Panc1 (cell line): ENCODE results near the gene TGDS.
"Not testable (repeated sequence)": the region's sequence is repeated elsewhere in the genome, so short reads cannot be mapped to it uniquely, and the experiment has no call there.

Source experiments
- POLR2AphosphoS5 ChIP-seq: IDR thresholded peaks from 2 replicates; pipeline ENCODE4 v1.6.1; 2012; ENCODE audit warnings: mild to moderate bottlenecking, low read depth, low read length, moderate library complexity
- SIN3A ChIP-seq: IDR thresholded peaks from 2 replicates; pipeline ENCODE4 v1.6.1; 2012; ENCODE audit warnings: low read depth, mild to moderate bottlenecking, low read length, moderate library complexity, borderline replicate concordance; ENCODE audit not compliant: insufficient read depth
- TCF7L2 ChIP-seq: IDR thresholded peaks from 2 replicates; pipeline ENCODE4 v1.6.1; 2011; ENCODE audit warnings: mild to moderate bottlenecking, low read depth, low read length, inconsistent platforms
- TF ChIP-seq, protein P1 (sequence below): fragments of 450-650 bp; IDR thresholded peaks from 2 replicates; pipeline ENCODE4 v1.5.1; 2017; ENCODE audit warnings: mild to moderate bottlenecking
- TF ChIP-seq, protein P2 (sequence below), 2 experiments: IDR thresholded peaks; 2 replicates each; pipeline ENCODE4 v1.6.1; 2011 to 2012; ENCODE audit warnings: low read depth in 2 of 2, control low read depth in 1 of 2, low read length in 1 of 2, mild to moderate bottlenecking in 1 of 2, moderate library complexity in 1 of 2; ENCODE audit not compliant: insufficient read depth in 1 of 2

DNA sequence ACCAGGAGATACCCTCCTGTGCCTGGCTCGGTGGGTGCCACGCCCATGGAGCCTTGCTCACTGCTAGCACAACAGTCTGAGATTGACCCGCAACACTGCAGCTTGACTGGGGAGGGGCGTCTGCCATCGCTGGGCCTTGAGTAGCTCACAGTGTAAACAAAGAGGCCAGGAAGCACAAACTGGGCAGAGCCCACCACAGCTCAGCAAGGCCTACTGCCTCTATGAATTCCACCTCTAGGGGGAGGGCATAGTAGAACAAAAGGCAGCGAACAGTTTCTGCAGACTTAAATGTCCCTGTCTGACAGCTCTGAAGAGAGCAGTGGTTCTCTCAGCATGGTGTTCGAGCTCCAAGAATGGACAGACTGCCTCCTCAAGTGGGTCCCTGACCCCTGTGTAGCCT, 69.0 kb downstream of the TGDS start:
- not testable (repeated sequence) for TF ChIP-seq POLR2AphosphoS5, SIN3A, TCF7L2
- TF ChIP-seq, protein P1, sequence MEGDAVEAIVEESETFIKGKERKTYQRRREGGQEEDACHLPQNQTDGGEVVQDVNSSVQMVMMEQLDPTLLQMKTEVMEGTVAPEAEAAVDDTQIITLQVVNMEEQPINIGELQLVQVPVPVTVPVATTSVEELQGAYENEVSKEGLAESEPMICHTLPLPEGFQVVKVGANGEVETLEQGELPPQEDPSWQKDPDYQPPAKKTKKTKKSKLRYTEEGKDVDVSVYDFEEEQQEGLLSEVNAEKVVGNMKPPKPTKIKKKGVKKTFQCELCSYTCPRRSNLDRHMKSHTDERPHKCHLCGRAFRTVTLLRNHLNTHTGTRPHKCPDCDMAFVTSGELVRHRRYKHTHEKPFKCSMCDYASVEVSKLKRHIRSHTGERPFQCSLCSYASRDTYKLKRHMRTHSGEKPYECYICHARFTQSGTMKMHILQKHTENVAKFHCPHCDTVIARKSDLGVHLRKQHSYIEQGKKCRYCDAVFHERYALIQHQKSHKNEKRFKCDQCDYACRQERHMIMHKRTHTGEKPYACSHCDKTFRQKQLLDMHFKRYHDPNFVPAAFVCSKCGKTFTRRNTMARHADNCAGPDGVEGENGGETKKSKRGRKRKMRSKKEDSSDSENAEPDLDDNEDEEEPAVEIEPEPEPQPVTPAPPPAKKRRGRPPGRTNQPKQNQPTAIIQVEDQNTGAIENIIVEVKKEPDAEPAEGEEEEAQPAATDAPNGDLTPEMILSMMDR = not testable (repeated sequence)
- TF ChIP-seq, protein P2, sequence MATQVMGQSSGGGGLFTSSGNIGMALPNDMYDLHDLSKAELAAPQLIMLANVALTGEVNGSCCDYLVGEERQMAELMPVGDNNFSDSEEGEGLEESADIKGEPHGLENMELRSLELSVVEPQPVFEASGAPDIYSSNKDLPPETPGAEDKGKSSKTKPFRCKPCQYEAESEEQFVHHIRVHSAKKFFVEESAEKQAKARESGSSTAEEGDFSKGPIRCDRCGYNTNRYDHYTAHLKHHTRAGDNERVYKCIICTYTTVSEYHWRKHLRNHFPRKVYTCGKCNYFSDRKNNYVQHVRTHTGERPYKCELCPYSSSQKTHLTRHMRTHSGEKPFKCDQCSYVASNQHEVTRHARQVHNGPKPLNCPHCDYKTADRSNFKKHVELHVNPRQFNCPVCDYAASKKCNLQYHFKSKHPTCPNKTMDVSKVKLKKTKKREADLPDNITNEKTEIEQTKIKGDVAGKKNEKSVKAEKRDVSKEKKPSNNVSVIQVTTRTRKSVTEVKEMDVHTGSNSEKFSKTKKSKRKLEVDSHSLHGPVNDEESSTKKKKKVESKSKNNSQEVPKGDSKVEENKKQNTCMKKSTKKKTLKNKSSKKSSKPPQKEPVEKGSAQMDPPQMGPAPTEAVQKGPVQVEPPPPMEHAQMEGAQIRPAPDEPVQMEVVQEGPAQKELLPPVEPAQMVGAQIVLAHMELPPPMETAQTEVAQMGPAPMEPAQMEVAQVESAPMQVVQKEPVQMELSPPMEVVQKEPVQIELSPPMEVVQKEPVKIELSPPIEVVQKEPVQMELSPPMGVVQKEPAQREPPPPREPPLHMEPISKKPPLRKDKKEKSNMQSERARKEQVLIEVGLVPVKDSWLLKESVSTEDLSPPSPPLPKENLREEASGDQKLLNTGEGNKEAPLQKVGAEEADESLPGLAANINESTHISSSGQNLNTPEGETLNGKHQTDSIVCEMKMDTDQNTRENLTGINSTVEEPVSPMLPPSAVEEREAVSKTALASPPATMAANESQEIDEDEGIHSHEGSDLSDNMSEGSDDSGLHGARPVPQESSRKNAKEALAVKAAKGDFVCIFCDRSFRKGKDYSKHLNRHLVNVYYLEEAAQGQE (IDR thresholded peaks at IDR 0.05; ENCODE audit: insufficient read depth in 1 of 2, low read depth in 2 of 2, low read length in 1 of 2) = not testable (repeated sequence)
